Epithelial cell of proximal tubule (primary cell): ENCODE results near the gene SIRPB2. TPM values are rescaled to one million over a fixed set of nuclear protein-coding genes. Genes with fewer than 3 reads are reported as not detected.

ENCODE experiments used
- DNase-seq: peaks from one replicate; pipeline ENCODE4 v3.0.0-alpha.2; 2011; ENCODE audit warnings: low read depth
- H3K4me3 ChIP-seq: 2 replicates; pipeline ENCODE4 v1.5.1; 2011; ENCODE audit warnings: low read depth, mild to moderate bottlenecking, low read length
- total RNA-seq: library from RNA; depleted of rRNA; stranded (reverse); fragments of >200 nt; gene quantifications from 2 replicates; pipeline ENCODE4 v1.2.3, GENCODE V29; 2015
- TF ChIP-seq, protein P1 (sequence below): conservative IDR thresholded peaks from 2 replicates; pipeline ENCODE4 v1.5.1; 2012; ENCODE audit warnings: low read depth, mild to moderate bottlenecking, low read length

Gene SIRPB2
- total RNA-seq, 1 donor from 2014 or later = 0.29 TPM

DNA sequence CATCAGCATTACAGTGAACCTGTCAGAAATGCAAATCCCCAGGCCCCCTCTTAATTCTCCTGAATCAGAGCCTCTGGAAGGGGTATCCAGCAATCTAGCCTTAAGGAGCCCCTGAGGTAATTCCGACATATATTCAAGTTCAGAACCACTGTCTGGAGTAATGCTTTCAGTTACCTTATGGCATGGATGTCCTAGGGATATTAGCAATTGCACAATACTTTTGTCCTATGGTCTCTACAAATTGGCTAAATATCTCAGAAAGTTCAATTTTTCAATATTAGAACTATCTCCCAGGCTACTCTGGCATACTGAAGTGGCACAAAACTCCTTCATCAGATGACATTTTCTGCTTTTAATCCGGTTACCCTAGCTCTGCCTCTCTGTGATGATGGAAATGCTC is 30.9 kb downstream of the SIRPB2 start:
- H3K4me3 ChIP-seq = no peak overlapping the region
- TF ChIP-seq, protein P1, sequence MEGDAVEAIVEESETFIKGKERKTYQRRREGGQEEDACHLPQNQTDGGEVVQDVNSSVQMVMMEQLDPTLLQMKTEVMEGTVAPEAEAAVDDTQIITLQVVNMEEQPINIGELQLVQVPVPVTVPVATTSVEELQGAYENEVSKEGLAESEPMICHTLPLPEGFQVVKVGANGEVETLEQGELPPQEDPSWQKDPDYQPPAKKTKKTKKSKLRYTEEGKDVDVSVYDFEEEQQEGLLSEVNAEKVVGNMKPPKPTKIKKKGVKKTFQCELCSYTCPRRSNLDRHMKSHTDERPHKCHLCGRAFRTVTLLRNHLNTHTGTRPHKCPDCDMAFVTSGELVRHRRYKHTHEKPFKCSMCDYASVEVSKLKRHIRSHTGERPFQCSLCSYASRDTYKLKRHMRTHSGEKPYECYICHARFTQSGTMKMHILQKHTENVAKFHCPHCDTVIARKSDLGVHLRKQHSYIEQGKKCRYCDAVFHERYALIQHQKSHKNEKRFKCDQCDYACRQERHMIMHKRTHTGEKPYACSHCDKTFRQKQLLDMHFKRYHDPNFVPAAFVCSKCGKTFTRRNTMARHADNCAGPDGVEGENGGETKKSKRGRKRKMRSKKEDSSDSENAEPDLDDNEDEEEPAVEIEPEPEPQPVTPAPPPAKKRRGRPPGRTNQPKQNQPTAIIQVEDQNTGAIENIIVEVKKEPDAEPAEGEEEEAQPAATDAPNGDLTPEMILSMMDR = no peak
- no peak for DNase-seq

DNA sequence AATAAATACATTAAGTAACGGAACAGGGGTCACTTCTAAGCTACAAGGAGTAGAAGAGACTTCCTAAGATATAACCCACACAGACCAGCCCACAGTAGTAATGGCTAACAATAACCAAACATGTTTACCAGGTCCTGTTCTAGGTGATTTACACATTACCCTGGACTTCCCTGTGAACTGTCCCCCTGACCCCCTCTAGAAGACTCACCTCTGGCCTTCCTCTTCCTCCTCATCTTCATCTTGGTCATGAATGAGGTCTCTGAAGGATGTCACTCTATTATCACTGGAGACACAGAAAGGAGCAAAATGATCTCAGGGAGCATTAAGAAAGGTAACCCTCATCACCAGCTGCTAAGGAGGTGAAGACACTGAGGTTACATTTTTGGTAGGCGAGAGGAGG is 33.2 kb downstream of the SIRPB2 start:
- DNase-seq = no peak
- TF ChIP-seq, protein P1 = no peak
- H3K4me3 ChIP-seq = no peak overlapping the region

DNA sequence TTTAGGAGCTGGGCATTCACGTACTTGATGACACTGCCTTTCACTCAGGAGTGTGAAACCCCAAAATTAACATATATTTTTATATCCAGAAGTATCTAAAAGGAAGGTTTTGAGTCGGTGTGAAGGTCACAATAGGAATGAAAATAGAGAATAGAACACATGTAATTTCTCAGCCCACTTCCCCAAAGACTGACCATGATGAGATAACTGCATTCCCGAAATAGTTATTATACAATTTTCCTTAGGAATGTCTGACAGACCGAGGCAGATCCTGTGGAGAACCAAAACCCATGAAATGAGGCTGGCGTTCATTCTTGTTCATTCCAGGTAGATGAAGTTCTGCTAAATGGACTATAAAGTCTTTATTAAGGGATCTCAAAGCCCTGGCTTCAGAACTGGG is 34.9 kb downstream of the SIRPB2 start:
- TF ChIP-seq, protein P1 = no peak

DNA sequence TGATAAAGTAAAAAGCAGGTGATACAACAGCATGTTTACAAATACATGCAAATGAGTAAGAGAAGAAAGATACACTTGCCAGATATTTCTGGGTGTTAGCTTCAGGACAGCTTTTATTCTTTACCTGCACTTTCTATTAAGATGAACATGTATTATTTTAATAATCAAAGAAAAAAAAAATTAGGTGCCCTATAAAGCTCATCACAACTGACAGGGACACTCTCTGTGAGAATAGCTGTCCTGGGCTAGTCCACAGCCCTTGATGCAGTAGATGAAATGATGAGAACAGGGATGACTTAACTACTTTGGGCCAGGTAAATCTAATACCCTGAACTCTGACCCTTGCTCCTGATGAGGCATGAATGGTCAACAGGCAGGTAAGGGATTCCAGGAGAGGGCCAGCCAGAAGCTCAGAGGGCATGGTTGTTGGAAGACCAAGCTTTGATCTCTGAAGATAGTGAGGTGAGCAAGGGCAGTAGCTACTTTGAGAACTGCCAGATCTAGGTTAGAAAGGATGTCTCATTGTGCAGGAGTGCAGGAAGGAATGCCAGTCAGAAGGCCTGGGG is 40.2 kb downstream of the SIRPB2 start:
- no peak overlapping the region for H3K4me3 ChIP-seq
- TF ChIP-seq, protein P1 = no peak
- DNase-seq = no peak

More for the DNA sequence above, 34.9 kb downstream of the SIRPB2 start:
- H3K4me3 ChIP-seq = no peak overlapping the region
- no peak for DNase-seq

DNA sequence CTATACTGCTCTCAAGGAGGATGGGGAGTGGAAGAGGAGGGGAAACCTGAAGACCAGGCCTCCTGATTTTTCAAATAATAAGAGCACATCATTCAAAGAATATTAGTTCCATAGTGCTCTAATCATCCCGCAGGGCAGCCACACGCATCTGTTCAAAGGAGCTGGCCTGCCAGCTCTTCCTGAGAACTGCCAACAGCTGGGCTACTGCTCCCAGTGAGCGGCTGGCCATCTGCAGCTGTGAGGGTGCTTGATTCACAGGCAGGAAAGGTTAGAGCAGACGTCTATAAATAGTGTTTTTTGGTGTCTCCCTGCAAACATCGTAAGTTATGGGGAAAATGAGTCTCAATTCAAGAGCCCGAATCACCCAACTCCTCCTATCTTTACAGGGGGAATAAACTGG is 41.9 kb downstream of the SIRPB2 start:
- no peak for DNase-seq
- TF ChIP-seq, protein P1 = no peak
- no peak overlapping the region for H3K4me3 ChIP-seq

DNA sequence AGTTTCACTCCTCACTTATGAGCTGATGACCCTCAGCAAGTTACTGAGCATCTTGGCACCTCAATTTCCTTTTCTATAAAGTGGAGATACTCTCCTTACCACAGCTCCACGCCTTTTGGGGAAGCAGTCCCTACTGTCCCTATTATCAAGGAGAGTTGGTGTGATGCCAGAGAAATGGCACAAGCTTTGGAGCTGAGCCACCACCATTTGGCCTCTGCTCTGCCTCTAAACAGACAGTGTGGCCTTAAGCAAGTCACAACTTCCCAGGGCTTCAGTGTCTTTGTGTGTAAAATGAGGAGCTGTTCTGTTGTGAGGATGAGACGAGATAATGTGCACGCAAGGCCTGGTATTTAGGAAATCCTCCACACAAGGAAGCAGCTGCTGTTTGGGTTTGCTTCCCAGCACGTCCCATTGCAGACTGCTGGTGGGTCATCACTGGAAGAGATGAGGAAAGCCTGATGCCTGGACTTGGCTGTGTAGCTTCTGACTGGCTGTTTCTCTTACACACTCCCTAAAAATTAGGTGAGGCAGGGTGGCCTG is 43.1 kb downstream of the SIRPB2 start:
- no peak for DNase-seq
- no peak overlapping the region for H3K4me3 ChIP-seq
- TF ChIP-seq, protein P1 = no peak

DNA sequence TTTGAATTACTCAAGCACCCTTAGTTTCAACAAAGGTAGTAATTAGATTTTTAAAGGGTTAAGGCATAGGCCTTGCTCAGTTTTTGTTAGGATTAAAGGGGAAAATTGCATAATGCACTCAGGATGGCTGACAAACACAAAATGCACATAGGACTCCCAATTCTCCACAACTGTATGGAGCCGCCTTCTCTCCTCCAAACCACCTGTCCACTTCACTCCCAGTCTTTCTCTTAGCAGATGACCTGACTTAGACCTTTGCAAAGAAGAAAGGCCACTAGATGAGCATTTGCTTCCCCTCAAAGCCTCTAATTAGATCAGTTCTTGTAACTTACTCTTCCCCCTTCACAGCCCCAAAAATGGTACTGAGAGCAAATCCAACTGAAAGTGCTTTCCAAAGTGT is 44.7 kb downstream of the SIRPB2 start:
- DNase-seq = no peak
- TF ChIP-seq, protein P1 = no peak
- no peak overlapping the region for H3K4me3 ChIP-seq
